ENCODE measurements around the gene SUGCT. TPM values are rescaled to one million over a fixed set of nuclear protein-coding genes. Genes with fewer than 3 reads are reported as not detected.
"Not testable (repeated sequence)": the region's sequence is repeated elsewhere in the genome, so short reads cannot be mapped to it uniquely, and the experiment has no call there.

The SUGCT gene
- total RNA-seq, 1 experiment from 2014 or later = not detected

- DNase-seq (ENCODE audit: low spot score) = peak; percentile 29
These were observed 64.4 kb downstream of the SUGCT start for GRCh38 chr7:40199076-40199802.

- DNase-seq (ENCODE audit: low spot score) = no peak
These were observed 66.0 kb downstream of the SUGCT start for GRCh38 chr7:40200791-40201190.

- DNase-seq (ENCODE audit: low spot score) = no peak
These were observed 68.0 kb downstream of the SUGCT start for GRCh38 chr7:40202851-40203250.

- no peak for DNase-seq (ENCODE audit: low spot score)
These were observed 69.8 kb downstream of the SUGCT start for GRCh38 chr7:40204581-40204980.

GRCh38 chr7:40205992-40206391 lies 71.2 kb downstream of the SUGCT start:
- DNase-seq (ENCODE audit: low spot score) = no peak

- no peak for DNase-seq (ENCODE audit: low spot score)
These were observed 76.6 kb downstream of the SUGCT start for GRCh38 chr7:40211276-40212003.

GRCh38 chr7:40213291-40213690 lies 78.5 kb downstream of the SUGCT start:
- no peak for DNase-seq (ENCODE audit: low spot score)

GRCh38 chr7:40213856-40214255 lies 79.1 kb downstream of the SUGCT start:
- no peak for DNase-seq (ENCODE audit: low spot score)

GRCh38 chr7:40218612-40219011 lies 83.8 kb downstream of the SUGCT start:
- not testable (repeated sequence) for DNase-seq (ENCODE audit: low spot score)

GRCh38 chr7:40219917-40220316 lies 85.1 kb downstream of the SUGCT start:
- no peak for DNase-seq (ENCODE audit: low spot score)

GRCh38 chr7:40220421-40220911 lies 85.7 kb downstream of the SUGCT start:
- no peak for DNase-seq (ENCODE audit: low spot score)

GRCh38 chr7:40221836-40222235 lies 87.0 kb downstream of the SUGCT start:
- no peak for DNase-seq (ENCODE audit: low spot score)

- no peak for DNase-seq (ENCODE audit: low spot score)
These were observed 88.8 kb downstream of the SUGCT start for GRCh38 chr7:40223451-40224127.

- DNase-seq (ENCODE audit: low spot score) = no peak
These were observed 95.3 kb downstream of the SUGCT start for GRCh38 chr7:40230101-40230500.

- no peak for DNase-seq (ENCODE audit: low spot score)
These were observed 97.0 kb downstream of the SUGCT start for GRCh38 chr7:40231796-40232195.

GRCh38 chr7:40232242-40232893 lies 97.6 kb downstream of the SUGCT start:
- DNase-seq (ENCODE audit: low spot score) = peak; percentile 64

- DNase-seq (ENCODE audit: low spot score) = no peak
These were observed 99.2 kb downstream of the SUGCT start for GRCh38 chr7:40234046-40234445.

GRCh38 chr7:40234666-40235065 lies 99.9 kb downstream of the SUGCT start:
- no peak for DNase-seq (ENCODE audit: low spot score)

- no peak for DNase-seq (ENCODE audit: low spot score)
These were observed 102.9 kb downstream of the SUGCT start for GRCh38 chr7:40237731-40238130.

GRCh38 chr7:40239755-40240303 lies 105.0 kb downstream of the SUGCT start:
- DNase-seq (ENCODE audit: low spot score) = no peak

GRCh38 chr7:40243076-40243475 lies 108.3 kb downstream of the SUGCT start:
- no peak for DNase-seq (ENCODE audit: low spot score)

GRCh38 chr7:40244226-40244625 lies 109.4 kb downstream of the SUGCT start:
- DNase-seq (ENCODE audit: low spot score) = no peak

All from HT-29 (cell line).